ENCODE measurements around the gene OFD1.

The OFD1 gene, protein sequence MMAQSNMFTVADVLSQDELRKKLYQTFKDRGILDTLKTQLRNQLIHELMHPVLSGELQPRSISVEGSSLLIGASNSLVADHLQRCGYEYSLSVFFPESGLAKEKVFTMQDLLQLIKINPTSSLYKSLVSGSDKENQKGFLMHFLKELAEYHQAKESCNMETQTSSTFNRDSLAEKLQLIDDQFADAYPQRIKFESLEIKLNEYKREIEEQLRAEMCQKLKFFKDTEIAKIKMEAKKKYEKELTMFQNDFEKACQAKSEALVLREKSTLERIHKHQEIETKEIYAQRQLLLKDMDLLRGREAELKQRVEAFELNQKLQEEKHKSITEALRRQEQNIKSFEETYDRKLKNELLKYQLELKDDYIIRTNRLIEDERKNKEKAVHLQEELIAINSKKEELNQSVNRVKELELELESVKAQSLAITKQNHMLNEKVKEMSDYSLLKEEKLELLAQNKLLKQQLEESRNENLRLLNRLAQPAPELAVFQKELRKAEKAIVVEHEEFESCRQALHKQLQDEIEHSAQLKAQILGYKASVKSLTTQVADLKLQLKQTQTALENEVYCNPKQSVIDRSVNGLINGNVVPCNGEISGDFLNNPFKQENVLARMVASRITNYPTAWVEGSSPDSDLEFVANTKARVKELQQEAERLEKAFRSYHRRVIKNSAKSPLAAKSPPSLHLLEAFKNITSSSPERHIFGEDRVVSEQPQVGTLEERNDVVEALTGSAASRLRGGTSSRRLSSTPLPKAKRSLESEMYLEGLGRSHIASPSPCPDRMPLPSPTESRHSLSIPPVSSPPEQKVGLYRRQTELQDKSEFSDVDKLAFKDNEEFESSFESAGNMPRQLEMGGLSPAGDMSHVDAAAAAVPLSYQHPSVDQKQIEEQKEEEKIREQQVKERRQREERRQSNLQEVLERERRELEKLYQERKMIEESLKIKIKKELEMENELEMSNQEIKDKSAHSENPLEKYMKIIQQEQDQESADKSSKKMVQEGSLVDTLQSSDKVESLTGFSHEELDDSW

DNA sequence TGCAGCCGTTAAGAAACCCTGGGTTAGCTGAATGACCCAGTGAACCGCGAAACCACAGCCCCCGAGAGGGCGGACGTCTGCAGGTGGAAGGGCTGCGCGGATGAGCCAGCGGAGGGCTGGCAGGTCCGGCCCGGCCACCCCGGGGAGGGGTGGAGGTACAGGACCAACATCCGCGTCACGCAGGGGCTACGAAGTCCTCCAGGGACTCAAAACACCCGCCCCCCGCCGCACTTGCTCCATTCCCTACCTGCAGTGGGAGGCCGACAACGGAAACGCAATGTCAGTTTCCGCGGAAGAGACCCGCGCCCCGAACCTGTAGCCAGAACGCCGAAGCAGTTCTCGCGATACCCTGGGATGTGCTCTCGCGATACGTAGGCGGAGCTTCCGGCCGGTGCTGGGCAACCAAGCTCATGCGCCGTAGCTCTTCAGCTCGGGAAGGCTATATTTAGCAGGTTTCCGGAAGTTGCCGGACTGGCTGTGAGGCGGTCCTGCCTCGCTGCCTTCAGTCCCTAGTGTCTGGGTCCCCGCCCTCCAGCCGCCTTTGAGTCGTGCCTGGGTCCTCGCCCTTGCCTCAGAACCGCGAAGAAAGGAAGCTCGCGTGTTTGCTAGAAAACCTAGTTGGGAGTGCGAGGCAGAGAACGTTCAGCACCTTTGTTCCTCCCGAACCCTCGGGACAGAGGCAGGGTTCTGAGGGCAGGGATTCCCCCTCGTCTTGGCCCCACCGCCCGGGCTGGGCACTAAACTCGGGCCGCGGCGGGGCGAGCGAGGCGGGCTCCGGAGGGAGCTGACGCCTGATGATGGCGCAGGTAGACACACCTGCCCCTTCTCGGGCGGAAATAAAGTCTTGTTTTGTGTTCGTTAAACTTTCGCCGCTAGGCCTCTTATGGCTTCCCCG lies at the start of gene OFD1, which contains the start of gene TRAPPC2:
OFD1 (plus strand) TSS at position 471 of the 895 bp plus-strand sequence; CDS start at position 795, 324 bp downstream.
TRAPPC2 (minus strand) TSS at position 343 of the 895 bp plus-strand sequence. CDS start 14,657 bp downstream, outside the sequence.
- peak; percentile 98 for DNase-seq (ENCODE audit: low read depth, low spot score)

DNA sequence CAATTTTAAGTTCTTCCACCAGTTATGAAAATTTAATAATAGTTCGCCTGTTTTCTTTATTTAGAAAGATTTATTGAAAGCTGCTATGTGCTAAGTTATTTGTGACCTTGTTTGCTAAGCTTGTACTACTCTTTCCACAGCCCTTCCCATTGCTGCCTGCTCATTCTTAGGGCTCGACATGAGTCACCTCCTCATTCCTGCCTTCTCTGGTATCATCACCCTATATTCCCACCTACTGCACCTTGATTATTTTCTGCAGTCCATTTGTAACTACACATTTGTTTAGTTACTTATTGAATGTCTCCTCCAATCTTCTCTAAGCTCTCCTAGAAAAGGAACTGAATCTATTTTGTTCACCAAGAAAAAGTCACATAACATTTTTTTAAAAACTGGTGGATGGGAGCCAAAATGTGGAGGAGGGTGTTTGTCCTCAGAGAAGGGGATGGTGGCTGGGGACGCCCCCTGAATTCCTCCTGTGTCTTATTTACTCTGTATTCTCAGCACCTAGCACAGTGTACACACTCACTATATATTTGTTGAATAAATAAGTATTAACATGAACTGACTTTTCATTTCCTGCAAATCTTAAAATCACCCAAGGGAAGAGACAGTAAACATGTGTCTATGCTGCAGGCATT lies 49.3 kb upstream of the OFD1 start:
- DNase-seq (ENCODE audit: low read depth, low spot score) = peak; percentile 28

- no peak for DNase-seq (ENCODE audit: low read depth, low spot score)
Observed at GRCh38 chrX:13687203-13687602, 47.3 kb upstream of the OFD1 start.

- no peak for DNase-seq (ENCODE audit: low read depth, low spot score)
Observed at GRCh38 chrX:13688384-13688957, 46.1 kb upstream of the OFD1 start.

DNA sequence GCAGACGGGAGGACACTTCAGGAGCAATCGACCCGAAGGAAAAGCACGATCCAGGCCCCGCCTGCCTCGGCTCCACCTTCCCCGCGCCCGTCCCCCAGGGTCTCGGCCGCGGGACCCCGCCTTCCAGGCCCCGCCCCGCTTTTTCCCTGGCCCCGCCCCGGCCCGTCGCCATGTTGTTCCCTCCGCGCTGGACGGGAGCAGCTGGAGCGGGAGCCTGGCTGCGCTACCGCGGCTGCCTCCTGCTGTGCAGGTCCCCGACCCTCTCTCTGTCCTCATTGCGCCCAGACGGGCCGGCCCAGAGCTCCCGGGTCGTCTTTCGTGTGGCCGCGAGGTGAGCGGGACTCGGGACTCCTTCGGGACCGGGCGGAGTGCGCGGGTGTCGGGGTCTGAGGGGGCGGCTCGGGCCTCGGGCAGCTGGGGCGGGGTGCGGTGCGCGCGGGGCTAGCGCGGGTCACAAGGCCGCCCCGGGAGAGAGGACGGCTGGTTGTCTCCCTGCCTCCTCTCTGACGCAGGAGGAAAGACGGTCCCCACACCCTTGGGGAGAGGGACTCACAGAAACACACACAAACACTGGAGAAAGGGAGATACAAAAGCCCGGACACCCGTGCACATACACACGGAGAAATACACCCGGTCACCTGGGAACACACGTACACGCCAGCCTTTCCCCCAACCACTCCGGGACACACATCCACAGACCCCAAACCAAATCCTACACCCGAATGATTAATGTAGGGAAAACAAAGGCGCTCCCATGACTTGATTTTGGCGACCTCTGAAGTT lies 45.4 kb upstream of the OFD1 start, which contains the start of gene RAB9A:
RAB9A (plus strand) TSS at position 171 of the 783 bp plus-strand sequence. CDS start 19,619 bp downstream, outside the sequence.
- DNase-seq (ENCODE audit: low read depth, low spot score) = peak; percentile 90

- DNase-seq (ENCODE audit: low read depth, low spot score) = peak; percentile 28
Observed at GRCh38 chrX:13689741-13690211, 44.8 kb upstream of the OFD1 start.

GRCh38 chrX:13690836-13691235 lies 43.7 kb upstream of the OFD1 start:
- no peak for DNase-seq (ENCODE audit: low read depth, low spot score)

GRCh38 chrX:13691841-13692371 lies 42.6 kb upstream of the OFD1 start:
- no peak for DNase-seq (ENCODE audit: low read depth, low spot score)

GRCh38 chrX:13692771-13693231 lies 41.7 kb upstream of the OFD1 start:
- DNase-seq (ENCODE audit: low read depth, low spot score) = no peak

- peak; percentile 20 for DNase-seq (ENCODE audit: low read depth, low spot score)
Observed at GRCh38 chrX:13693341-13693961, 41.1 kb upstream of the OFD1 start.

- peak; percentile 38 for DNase-seq (ENCODE audit: low read depth, low spot score)
Observed at GRCh38 chrX:13694359-13694758, 40.2 kb upstream of the OFD1 start.

GRCh38 chrX:13694983-13695382 lies 39.6 kb upstream of the OFD1 start:
- DNase-seq (ENCODE audit: low read depth, low spot score) = no peak

DNA sequence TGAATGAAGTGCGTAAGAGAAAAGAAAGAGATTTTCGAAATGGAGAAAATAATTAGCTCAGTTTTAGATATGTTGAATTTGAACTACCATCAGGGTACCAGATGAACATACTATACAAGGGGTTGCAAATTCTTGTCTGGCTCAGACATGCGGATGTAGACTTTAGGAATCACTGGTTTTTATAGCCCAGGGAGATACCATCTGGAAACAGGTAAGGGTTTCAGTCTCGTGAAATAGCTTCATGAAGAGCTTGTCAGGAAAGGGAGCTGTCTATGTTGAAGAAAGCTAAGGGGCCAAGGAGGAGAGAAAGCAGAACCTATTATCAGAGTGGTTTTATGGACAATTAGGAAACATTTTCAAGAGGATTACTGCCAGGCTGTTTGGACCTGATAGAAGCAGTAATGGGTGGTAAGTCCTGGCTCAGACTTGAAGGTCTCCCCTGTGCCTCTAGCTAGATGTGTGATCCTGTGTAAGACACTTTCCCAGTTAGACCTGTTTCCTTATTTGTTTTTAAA lies 38.9 kb upstream of the OFD1 start:
- DNase-seq (ENCODE audit: low read depth, low spot score) = no peak

GRCh38 chrX:13697455-13697854 lies 37.1 kb upstream of the OFD1 start:
- DNase-seq (ENCODE audit: low read depth, low spot score) = no peak

- DNase-seq (ENCODE audit: low read depth, low spot score) = no peak
Observed at GRCh38 chrX:13697976-13698375, 36.6 kb upstream of the OFD1 start.

DNA sequence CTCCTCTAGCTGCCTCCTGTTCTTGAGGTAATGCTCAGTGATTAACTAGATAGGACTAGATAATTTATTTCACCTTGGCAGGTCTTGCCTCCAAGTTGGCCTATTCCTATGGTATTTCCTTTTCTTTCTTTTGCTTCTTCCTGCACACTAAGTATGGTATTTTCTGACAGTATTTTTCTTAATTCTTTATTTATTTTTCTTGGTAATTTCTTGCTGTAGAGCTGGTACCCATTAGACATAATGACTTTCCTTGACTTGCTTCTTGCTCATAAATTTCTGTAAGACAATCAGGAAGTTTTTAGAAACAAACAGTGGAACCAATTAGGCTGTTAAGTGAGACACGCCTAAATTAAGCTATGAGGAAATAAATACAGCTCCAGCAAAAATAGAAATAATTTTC lies 36.1 kb upstream of the OFD1 start:
- no peak for DNase-seq (ENCODE audit: low read depth, low spot score)

DNA sequence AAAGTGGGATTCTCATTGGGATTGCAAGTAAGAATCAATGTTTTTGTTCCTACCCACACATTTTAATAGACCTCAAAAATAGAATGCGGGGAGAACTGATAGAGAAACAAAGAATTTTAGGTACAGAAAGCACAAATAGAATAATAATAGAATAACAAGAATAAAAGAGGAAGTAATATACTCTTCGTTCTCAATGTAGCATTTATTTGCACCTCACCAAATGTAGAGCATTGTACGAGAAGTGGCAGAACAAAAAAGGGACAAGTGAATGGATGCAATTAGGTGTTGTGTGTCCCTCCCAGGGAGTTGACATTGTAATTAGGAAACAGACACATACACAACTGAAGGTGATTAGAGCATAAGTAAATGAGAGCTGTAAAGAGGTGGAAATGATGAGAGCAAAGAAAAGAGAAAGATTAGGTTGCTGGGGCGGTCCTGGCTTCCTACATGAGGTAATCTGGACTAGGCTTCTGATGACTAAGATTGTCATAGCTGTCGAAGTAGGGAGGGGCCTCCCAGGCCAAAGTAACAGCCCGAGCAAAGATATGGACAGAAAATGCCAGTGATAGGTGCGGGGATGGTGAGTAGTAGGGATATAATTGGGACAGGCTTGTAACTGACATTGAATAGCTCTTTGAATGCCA lies 35.2 kb upstream of the OFD1 start:
- DNase-seq (ENCODE audit: low read depth, low spot score) = peak; percentile 28

GRCh38 chrX:13700380-13700779 lies 34.2 kb upstream of the OFD1 start:
- DNase-seq (ENCODE audit: low read depth, low spot score) = no peak

All from astrocyte of the hippocampus (primary cell).